Activated CD4-positive, alpha-beta memory T cell treated with anti-CD3 and anti-CD28 coated beads for 36 hours (primary cell): ENCODE data around the gene CYBC1. TPM values are rescaled to one million over a fixed set of nuclear protein-coding genes. Genes with fewer than 3 reads are reported as not detected.

Experiments
- CTCF ChIA-PET: fragments of 350-600 bp; sonication (Branson Sonifier 250); formaldehyde crosslinking; loops from one replicate; lab custom pipeline; 2021; ENCODE audit warnings: antibody characterized with exemption, inconsistent platforms; lab: Charles Lee
- POLR2A ChIA-PET: fragments of 350-600 bp; sonication (Branson Sonifier 250); formaldehyde crosslinking; loops from one replicate; lab custom pipeline; 2021; ENCODE audit warnings: antibody characterized with exemption; lab: Charles Lee
- DNase-seq: peaks from one replicate; pipeline ENCODE4 v3.0.0-alpha.2; 2020
- H3K27ac Mint-ChIP-seq: one replicate; pipeline ENCODE4 v1.8.0; 2021; ENCODE audit warnings: mixed read lengths
- H3K27me3 Mint-ChIP-seq: one replicate; pipeline ENCODE4 v1.8.0; 2021; ENCODE audit warnings: mixed read lengths
- H3K36me3 Mint-ChIP-seq: one replicate; pipeline ENCODE4 v1.8.0; 2021; ENCODE audit warnings: mixed read lengths
- H3K4me1 Mint-ChIP-seq: one replicate; pipeline ENCODE4 v1.8.0; 2021; ENCODE audit warnings: low read depth, mixed read lengths
- H3K4me3 Mint-ChIP-seq: one replicate; pipeline ENCODE4 v1.8.0; 2021; ENCODE audit warnings: mild to moderate bottlenecking, mixed read lengths
- H3K9me3 Mint-ChIP-seq: one replicate; pipeline ENCODE4 v1.8.0; 2021; ENCODE audit warnings: mixed read lengths
- intact Hi-C: fragments of 100-400 bp; cut with micrococcal nuclease; formaldehyde crosslinking; loops from one replicate; pipeline ENCODE4 v1.15.1; 2023
- total RNA-seq, 2 experiments: library from RNA; stranded (reverse); gene quantifications; one replicate each; pipeline ENCODE4 v1.2.3, GENCODE V29; 2021

Gene CYBC1
- total RNA-seq: 100 to 1,000 TPM; 333 to 343 TPM

DNA sequence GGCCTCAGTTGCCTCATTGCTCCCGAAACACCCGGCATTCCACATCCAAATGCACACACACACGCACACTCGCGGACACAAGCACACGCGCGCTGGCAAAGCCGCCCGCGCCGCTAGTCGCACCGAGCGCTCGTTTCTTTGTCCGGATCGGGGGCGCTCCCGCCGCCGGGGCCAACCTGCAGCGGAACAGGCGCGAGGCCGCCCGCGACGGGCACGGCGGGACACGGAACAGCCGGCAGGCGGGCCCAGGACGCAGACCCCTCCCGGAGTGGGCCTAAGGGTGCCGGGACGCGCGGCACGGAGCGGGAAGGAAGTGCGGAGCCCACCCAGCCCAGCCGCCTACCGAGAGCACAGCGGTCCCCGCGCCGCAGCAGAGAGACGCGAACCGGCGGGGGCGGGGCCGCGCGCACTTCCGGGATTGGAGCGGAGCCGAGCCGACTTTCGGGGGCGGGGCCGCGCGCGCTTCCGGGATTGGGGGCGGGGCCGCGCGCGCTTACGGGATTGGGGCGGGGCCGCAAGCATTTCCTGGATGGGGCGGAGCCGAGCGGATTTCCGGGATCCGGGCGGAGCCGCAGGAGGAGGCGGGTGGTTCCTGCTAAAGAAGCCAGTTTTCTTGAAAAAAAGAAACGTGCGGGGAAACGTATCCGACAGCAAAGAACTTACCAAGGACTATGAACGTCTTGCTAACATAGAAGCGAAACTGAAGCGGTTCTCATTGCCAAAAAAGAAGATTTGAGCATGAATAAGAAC is at the start of gene CYBC1:
Gene CYBC1, minus strand, starts transcription at position 396 of the 750 bp plus-strand sequence. CDS start 1,498 bp downstream, outside the sequence.
- H3K36me3 Mint-ChIP-seq: peaks cover 37% of the 10 kb centered on the region
- intact Hi-C loops: loop anchor here (1.0 to 10.0 kb wide), 4 partner anchors 8 to 356 kb away; partner anchors contain the start of genes FASN, FOXK2 and NARF

DNA sequence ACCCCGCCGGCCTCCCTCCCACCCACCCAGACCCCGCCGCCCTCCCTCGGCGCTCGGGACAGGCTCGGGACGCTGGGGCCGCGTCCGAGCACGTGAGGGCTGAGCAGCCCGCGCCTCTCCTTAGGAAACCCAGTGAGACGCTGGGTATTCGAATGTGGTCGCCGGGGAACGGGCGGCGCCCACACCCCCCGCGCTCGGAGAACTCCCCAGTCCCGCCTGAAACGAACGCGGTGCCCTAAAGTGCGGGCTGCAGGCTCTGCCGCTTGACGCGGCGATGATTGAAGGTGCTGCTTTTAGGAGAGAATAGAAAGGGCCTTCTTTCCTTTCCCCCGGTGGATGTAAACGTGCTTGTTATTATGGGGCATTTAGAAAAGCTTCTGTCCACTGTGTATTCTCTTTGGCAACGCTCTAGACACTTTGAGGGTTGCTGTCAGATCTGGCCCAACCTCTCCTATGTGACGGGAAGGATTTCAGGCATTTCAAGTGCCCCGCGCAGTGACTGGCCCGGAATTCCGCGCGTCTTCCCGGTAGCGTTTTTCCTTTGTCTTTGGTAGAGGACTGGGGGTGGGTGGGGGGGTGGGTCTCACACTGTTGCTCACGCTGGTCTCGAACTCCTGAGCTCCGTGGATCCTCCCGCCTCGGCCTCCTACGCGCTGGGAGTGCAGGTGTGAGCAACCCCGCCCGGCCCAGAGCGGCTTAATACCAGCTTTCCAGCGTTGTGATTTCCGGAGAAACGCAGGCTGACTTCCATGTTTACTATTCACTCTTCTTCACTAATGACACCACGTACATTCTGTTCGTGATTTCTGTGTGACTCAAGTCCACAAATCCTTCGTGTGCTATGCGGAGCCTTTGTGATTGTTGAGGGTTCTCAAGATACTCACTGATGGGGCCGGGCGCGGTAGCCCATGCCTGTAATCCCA is 47.2 kb upstream of the CYBC1 start:
- intact Hi-C loops: loop anchor here (1.0 to 5.0 kb wide), 3 partner anchors 22 to 39 kb away; partner anchors contain the start of genes FOXK2 and NARF
- CTCF ChIA-PET: interaction anchor here (1.3 to 4.3 kb wide), 2 partner anchors 22 to 57 kb away, joined by 3 to 17 read pairs; partner anchors contain the start of gene FOXK2
- no peaks in the 10 kb centered on the region for H3K27me3 Mint-ChIP-seq
- H3K27ac Mint-ChIP-seq: peak overlapping the region; percentile 81
- H3K36me3 Mint-ChIP-seq: no peaks in the 10 kb centered on the region
- no peaks in the 10 kb centered on the region for H3K9me3 Mint-ChIP-seq
- peaks cover 22% of the 10 kb centered on the region for H3K4me1 Mint-ChIP-seq
- POLR2A ChIA-PET: interaction anchor here (0.9 to 1.6 kb wide), 5 partner anchors 9 to 49 kb away, joined by 3 to 6 read pairs (median 4); partner anchors contain the start of gene FOXK2
- peak overlapping the region; percentile 78 for H3K4me3 Mint-ChIP-seq
- peak; percentile 55 for DNase-seq

More for the DNA sequence above, at the start of gene CYBC1:
- Mint-ChIP-seq H3K27ac (peak within 1 kb of the TSS; percentile 99), H3K4me3 (peak within 1 kb of the TSS; percentile 85), H3K9me3 (no peaks in the 10 kb centered on the region), H3K4me1 (peaks cover 46% of the 10 kb centered on the region), H3K27me3 (no peaks in the 10 kb centered on the region)
- ChIA-PET CTCF (interaction anchor here (1.6 kb wide), 1 partner anchor 45 kb away, joined by 3 read pairs; no protein-coding TSS in a partner anchor), POLR2A (interaction anchor here (1.2 to 3.0 kb wide), 3 partner anchors 12 to 133 kb away, joined by 3 to 15 read pairs (median 13); partner anchors contain the start of genes CD7 and FOXK2)
- peak; percentile 97 for DNase-seq

DNA sequence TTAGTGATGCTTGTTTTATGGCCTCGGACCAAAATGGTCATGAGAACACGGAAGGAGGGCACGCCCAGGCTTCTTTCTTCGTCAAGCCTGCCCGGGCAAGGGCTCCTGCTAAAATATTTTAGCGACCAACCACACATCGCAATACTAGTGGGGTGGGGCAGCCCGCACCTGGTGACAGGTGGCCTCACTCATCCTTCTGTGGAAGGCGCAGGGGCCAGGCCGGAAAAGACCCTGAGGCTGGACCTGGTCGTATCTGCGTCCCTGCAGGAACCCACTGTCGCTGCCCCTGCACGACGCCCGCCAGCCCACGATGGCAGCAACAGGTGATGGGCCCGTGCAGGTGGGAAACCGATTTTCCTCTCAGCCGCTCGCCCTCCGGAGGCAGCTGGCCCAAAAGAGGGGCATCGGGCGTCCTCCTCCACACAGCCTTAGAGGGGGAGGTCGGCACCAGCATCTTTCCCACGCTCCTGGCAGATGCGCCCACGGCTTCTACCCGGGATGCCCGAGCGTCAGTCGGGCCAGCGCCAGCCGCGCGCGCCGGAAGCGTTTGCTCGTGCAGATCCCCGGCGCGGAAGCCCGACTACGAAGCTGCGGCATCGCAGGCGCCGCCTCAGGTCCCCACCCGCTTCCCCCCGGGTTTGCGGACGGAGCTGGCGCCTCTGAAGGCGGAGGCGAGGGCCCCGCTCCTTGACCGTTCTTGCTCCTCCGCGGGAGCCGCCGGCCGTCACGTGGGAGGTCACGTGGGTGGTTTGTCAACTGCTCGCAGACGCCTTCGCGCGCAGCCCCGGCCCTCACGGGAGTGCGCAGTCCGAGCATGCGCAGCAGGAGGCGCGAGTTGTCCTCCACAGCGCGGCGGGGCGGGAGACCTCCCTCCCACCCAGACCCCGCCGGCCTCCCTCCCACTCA is 46.2 kb upstream of the CYBC1 start:
- Mint-ChIP-seq H3K4me1 (peaks cover 22% of the 10 kb centered on the region), H3K27ac (no peak overlapping the region), H3K36me3 (no peaks in the 10 kb centered on the region), H3K4me3 (peak overlapping the region; percentile 59), H3K27me3 (no peaks in the 10 kb centered on the region), H3K9me3 (no peaks in the 10 kb centered on the region)
- ChIA-PET POLR2A (interaction anchor here (0.9 to 1.6 kb wide), 3 partner anchors 22 to 48 kb away, joined by 3 to 6 read pairs (median 4); partner anchors contain the start of gene FOXK2), CTCF (interaction anchor here (1.3 to 4.3 kb wide), 2 partner anchors 23 to 58 kb away, joined by 3 to 17 read pairs; partner anchors contain the start of gene FOXK2)
- intact Hi-C loops: loop anchor here (1.0 to 5.0 kb wide), 3 partner anchors 23 to 38 kb away; partner anchors contain the start of genes FOXK2 and NARF
- peak; percentile 94 for DNase-seq

DNA sequence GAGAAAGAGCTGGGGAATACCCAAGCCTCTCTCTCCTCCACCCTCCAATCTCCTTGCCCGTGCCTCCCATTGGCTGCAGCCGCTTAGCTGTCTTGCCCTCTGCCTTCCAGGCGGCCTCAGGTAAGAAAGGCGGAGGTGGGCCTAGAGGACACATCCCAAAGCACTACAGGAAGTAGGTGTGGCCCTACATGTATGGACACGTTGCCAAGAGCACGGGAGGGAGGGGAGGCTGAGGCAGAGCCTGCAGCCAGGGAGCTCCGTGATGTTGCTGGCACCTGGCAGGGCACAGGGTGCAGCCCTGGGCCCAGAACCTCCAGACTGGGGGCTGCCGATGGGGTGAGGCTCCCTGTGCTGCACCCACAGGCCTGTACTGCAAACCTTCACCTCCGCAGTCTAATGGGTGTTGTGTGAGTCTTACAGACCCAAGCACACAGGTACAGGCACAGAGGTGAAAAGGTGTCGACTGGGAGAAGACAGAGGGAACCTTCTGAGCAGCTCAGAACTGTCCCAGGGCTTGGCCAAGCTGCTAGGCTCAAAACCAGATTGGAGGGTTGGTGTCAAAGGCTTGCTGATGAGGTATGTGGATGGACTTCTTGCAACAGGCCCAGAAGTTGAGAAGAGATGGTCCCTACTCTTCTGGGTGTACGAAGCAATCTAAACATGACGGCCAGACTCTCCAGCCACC is 45.4 kb upstream of the CYBC1 start:
- intact Hi-C loops: loop anchor here (2.0 to 5.0 kb wide), 2 partner anchors 36 to 37 kb away; partner anchors contain the start of gene NARF
- no peaks in the 10 kb centered on the region for H3K36me3 Mint-ChIP-seq
- no peak for DNase-seq
- peak overlapping the region; percentile 59 for H3K4me3 Mint-ChIP-seq
- ChIA-PET POLR2A (interaction anchor here (0.7 to 1.0 kb wide), 2 partner anchors 23 to 83 kb away, joined by 4 to 6 read pairs; partner anchors contain the start of gene FOXK2), CTCF (interaction anchor here (1.2 to 4.3 kb wide), 3 partner anchors 24 to 58 kb away, joined by 3 to 17 read pairs (median 4); partner anchors contain the start of gene FOXK2)
- no peak overlapping the region for H3K27ac Mint-ChIP-seq
- H3K9me3 Mint-ChIP-seq: no peaks in the 10 kb centered on the region
- H3K4me1 Mint-ChIP-seq: peaks cover 22% of the 10 kb centered on the region
- no peaks in the 10 kb centered on the region for H3K27me3 Mint-ChIP-seq

DNA sequence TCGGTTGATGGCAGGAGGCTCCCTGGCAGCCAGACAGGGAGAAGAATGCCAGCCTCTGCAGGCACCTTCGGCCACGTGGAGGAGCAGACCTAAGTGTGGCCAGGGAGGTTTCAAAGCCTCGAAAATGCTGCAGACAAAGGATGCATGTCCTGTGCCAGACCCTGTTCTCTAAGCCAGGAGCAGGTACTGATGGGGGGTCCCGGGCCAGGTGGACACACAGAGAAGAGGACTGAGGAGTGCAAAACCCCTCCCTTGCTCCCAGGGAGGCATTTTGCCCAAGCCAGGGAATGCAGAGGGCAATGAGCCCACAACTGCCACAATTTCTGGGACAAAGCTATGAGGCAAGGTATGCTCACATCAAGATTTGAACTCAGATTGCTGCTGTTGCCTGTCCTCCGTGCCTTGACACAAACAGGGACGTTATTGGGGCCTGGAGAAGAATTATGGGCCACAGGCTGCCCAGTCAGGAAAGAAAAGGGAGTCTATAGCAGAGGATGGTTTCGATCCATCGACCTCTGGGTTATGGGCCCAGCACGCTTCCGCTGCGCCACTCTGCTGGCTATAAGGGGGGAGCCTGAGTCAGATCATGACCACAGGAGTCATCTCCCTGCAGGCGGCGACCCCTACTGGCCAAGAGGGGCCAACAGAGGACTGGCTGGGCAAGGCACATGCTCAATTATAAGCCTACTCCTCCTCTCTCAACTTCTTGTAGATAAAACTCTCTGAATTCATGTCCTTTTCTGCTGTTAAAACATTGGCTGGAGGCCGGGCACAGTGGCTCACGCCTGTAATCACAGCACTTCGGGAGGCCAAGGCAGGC is 43.9 kb upstream of the CYBC1 start:
- ChIA-PET CTCF (interaction anchor here (0.6 to 4.3 kb wide), 4 partner anchors 11 to 39 kb away, joined by 3 to 17 read pairs (median 4); partner anchors contain the start of gene FOXK2), POLR2A (no interaction called here)
- intact Hi-C loops: loop anchor here (1.0 to 5.0 kb wide), 4 partner anchors 12 to 60 kb away; no protein-coding TSS in a partner anchor
- H3K36me3 Mint-ChIP-seq: no peaks in the 10 kb centered on the region
- peak overlapping the region; percentile 68 for H3K4me3 Mint-ChIP-seq
- no peaks in the 10 kb centered on the region for H3K27me3 Mint-ChIP-seq
- no peaks in the 10 kb centered on the region for H3K9me3 Mint-ChIP-seq
- peak overlapping the region; percentile 89 for H3K27ac Mint-ChIP-seq
- DNase-seq: peak; percentile 94
- peaks cover 22% of the 10 kb centered on the region for H3K4me1 Mint-ChIP-seq

DNA sequence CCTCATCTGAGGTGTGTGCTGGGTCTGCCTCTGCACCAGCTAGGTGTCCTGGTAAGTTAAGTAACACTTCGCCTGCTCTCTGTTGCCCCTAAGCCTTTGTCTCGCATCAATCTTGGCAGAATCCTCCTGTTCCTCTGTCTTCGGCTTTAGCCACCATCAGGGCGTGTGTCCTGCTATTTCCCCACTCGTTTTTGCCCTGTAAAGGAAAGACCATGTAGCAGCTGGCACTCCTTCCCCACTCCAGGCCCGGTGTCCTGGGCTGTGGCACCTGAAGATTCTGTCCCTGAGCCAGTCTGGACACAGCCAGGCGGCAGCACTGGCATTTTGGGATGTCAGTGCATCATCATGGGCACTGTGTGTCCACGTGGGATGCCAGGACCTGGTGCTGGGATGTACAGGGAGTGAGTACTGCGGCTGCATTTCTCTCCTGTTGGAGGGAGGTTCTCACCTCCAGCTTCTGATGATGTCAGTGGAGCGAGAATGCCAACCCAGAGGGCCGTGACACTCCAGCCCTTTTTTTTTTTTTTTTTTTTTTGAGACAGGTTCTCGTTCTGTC is 42.8 kb upstream of the CYBC1 start:
- H3K4me3 Mint-ChIP-seq: no peak overlapping the region
- H3K4me1 Mint-ChIP-seq: peaks cover 19% of the 10 kb centered on the region
- CTCF ChIA-PET: no interaction called here
- H3K9me3 Mint-ChIP-seq: no peaks in the 10 kb centered on the region
- intact Hi-C loops: no loop called here
- POLR2A ChIA-PET: interaction anchor here (1.0 kb wide), 1 partner anchor 27 kb away, joined by 3 read pairs; no protein-coding TSS in a partner anchor
- H3K36me3 Mint-ChIP-seq: peaks cover 5% of the 10 kb centered on the region
- DNase-seq: no peak
- H3K27me3 Mint-ChIP-seq: no peaks in the 10 kb centered on the region
- no peak overlapping the region for H3K27ac Mint-ChIP-seq

DNA sequence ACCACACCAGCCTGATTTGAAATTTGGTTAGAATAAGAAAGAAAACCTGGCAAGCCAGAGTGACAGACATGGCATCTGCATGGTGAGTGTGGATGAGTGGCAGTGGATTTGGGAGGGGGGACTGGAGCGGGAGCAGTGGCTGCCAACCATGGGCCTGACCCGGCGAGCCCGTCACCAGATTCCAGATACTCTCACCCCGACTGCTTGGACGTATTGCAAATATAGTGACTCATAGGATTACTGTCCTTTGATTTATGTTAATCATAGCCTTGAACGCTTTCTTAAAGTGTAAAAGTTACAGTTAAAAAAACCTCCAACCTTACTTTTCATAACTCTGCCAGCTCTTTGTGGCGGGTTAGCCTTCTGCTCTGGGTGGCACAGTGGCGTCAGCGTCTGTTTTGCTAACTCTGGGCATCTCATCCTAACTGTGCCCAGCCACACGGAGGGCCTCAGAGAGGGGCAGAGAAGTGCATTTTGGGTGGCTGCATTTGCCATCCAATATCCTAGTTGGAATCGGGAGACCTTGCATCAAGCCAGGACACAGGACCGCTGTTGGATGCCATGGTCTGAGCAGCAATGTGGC is 42.2 kb upstream of the CYBC1 start:
- POLR2A ChIA-PET: interaction anchor here (1.0 to 1.1 kb wide), 2 partner anchors 27 to 28 kb away, joined by 3 read pairs; partner anchors contain the start of gene FOXK2

DNA sequence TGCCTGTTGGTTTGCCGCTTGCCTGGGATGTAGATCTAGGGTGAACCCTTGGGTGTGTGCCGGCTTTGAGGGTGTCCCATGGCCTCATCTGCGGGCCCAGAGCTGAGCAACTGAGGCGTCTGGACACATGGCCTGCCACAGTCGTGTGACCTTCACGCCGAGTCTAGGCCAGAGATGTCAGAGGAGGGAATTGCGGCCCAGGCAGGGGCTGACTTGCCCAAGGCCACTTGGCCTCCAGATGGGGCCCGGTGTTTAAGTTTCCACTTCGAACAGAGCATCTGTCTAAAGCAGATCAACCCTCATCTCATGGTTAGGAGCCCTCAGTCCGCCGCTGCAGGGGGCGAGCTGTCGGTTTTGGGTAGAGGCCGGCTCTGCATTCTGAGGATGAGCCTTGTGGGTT is 41.0 kb upstream of the CYBC1 start:
- ChIA-PET CTCF (interaction anchor here (1.3 kb wide), 1 partner anchor 63 kb away, joined by 4 read pairs; no protein-coding TSS in a partner anchor), POLR2A (interaction anchor here (1.1 kb wide), 1 partner anchor 28 kb away, joined by 3 read pairs; the partner anchor contains the start of gene FOXK2)
- Mint-ChIP-seq H3K9me3 (no peaks in the 10 kb centered on the region), H3K27ac (no peak overlapping the region), H3K4me1 (peaks cover 15% of the 10 kb centered on the region), H3K27me3 (no peaks in the 10 kb centered on the region), H3K4me3 (no peak overlapping the region), H3K36me3 (peaks cover 9% of the 10 kb centered on the region)
- intact Hi-C loops: no loop called here
- no peak for DNase-seq

More for the DNA sequence above, 42.2 kb upstream of the CYBC1 start:
- intact Hi-C loops: no loop called here
- no peaks in the 10 kb centered on the region for H3K9me3 Mint-ChIP-seq
- peaks cover 15% of the 10 kb centered on the region for H3K4me1 Mint-ChIP-seq
- H3K36me3 Mint-ChIP-seq: peaks cover 5% of the 10 kb centered on the region
- no peak overlapping the region for H3K27ac Mint-ChIP-seq
- CTCF ChIA-PET: interaction anchor here (1.3 kb wide), 1 partner anchor 62 kb away, joined by 4 read pairs; no protein-coding TSS in a partner anchor
- no peaks in the 10 kb centered on the region for H3K27me3 Mint-ChIP-seq
- DNase-seq: no peak
- no peak overlapping the region for H3K4me3 Mint-ChIP-seq

DNA sequence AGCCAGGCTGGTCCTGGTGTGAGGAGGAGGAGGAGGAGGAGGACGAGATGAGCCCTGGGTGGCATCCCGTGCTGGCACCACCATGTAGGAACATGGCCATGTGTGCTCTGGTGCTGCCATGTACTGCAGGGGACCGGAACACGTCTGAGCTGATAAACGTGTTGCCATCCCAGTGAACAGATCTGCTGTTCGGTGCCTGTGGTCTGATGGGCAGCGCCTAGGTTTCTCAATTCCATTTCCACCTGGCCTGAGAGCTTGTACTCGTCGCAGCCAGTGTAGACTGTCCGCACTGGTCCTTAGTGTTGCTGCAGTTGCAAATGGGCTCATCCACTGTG is 40.6 kb upstream of the CYBC1 start:
- Mint-ChIP-seq H3K27me3 (no peaks in the 10 kb centered on the region), H3K36me3 (peaks cover 11% of the 10 kb centered on the region), H3K9me3 (no peaks in the 10 kb centered on the region), H3K4me3 (no peak overlapping the region), H3K27ac (no peak overlapping the region), H3K4me1 (peaks cover 17% of the 10 kb centered on the region)
- CTCF ChIA-PET: no interaction called here
- no peak for DNase-seq
- intact Hi-C loops: no loop called here
- POLR2A ChIA-PET: no interaction called here
